Stimulated activated CD8-positive, alpha-beta memory T cell treated with anti-CD3 and anti-CD28 coated beads, Interleukin-15, amount 100 ng/mL, for 48 hours (primary cell): ENCODE results near the gene TXNDC5.
"Not testable (repeated sequence)": the region's sequence is repeated elsewhere in the genome, so short reads cannot be mapped to it uniquely, and the experiment has no call there.

ENCODE experiments used
- DNase-seq, 2 donors: peaks; one replicate each; pipeline ENCODE4 v3.0.0-alpha.2; 2020; ENCODE audit warnings: low read depth in 2 of 2

TXNDC5 gene

GRCh38 chr6:7895125-7895423 is 15.5 kb downstream of the TXNDC5 start:
- DNase-seq: no peak

GRCh38 chr6:7894262-7895124 is 16.1 kb downstream of the TXNDC5 start:
- DNase-seq: no peak

DNA sequence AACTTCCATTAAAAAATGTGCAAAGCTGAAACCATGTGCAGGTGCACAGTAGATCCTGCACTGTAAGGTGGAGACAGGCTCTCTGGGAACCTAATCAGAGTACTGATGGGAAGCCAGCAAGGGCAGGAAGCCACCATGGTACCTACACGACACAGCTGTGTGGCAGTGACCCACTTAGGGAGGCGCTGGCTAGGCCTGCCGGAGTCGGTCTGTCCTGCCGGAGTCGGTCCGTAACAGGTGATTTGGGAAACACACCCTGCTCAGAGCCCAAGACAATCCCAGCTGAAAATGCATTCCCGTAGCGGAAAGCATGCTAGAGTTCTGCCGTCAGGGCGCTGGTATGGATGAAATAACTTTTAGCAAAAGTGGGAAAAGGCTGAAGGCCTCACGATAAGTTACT is 17.2 kb downstream of the TXNDC5 start:
- DNase-seq: no peak

- not testable (repeated sequence) for DNase-seq
Observed at GRCh38 chr6:7892367-7892766, 18.2 kb downstream of the TXNDC5 start.

DNA sequence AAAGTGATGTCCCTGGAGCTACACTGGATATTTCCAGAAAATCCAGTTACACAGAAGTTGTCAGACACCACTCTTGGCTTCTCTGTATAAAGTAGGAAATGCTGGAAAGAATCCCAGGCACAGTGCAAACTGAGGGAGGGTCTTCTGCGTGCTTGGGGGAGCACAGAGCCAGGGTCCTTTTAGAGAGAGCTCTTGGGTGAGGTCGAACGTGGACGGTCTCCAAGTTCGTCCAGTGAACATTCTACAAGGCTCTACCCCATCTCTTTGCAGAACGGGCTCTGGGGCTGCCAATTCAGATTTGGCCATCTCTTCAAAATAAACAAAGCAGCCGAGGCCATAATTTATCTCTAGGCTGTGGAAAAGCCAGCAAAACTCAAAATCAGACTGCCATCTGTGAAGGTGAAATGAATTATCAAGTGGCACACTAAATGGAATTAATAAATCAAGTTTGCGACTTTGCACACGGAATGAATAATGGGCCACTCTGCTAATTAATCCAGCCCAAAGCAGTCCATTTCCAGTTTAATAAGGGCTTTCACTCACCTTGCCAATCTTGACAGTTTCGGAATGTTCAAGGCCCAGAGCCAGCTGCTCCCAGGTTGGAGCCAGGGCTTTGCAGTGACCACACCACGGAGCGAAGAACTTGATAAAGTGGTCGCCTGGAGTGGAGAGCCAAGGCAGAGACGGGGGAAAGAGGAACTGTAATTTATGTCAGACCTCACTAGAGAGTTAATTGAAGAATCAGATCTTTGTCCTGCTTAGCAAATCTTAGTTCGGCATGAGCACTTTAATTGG is 19.3 kb downstream of the TXNDC5 start:
- no peak for DNase-seq

- no peak for DNase-seq
Observed at GRCh38 chr6:7888587-7889357, 21.8 kb downstream of the TXNDC5 start.

DNA sequence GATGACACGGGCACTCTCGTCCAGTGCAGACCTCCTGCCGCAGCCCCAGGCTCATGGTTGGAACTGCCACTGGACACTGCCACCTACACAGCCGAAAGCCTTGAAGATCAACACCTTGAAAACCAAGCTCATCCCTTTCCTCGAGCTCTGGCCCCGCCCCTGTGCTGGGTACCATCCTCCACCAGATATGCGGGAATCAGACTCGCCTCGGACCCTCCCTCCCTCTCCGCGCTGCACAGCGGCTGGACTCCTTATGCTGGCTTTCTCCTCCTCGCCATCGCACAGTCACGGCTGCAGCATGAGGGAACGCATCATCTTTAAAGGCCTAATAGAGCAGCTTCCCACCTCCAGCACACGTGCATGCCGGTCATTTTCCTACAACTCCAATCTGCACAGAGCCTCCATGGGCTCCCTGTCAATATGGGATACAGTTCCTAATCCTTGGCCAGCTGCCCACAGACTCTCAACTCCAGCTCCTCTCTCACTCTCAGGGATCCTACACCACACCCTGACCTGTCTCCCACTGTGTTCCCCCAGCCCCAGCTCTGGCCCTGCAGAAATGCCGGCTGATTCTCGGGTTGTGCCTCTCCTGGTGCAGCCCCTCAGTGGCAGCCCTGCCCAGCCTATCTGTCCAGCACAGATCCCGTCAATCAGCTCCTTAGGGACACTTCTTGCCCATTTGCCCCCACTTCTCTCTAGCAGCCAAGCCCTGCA is 23.2 kb downstream of the TXNDC5 start:
- no peak for DNase-seq

GRCh38 chr6:7886132-7886531 is 24.5 kb downstream of the TXNDC5 start:
- DNase-seq: no peak

DNA sequence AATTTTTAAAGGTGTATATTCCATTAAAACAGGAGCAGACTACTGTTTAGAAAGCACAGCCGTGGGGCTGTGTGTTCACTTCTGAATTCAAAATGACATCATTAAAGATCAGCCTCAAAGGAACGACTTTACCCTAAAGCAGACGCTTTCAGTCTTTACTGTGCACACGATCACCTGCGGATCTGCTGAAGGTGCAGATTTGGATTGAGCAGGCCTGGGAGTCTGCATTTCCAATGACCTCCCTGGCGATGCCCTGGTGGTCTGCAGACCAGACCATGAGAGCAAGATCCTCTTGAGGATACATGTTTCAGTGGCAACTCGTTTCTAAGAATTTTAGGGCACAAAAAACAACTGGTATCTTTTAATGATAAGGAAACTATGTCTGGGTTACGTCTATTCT is 27.2 kb downstream of the TXNDC5 start:
- DNase-seq: no peak

DNA sequence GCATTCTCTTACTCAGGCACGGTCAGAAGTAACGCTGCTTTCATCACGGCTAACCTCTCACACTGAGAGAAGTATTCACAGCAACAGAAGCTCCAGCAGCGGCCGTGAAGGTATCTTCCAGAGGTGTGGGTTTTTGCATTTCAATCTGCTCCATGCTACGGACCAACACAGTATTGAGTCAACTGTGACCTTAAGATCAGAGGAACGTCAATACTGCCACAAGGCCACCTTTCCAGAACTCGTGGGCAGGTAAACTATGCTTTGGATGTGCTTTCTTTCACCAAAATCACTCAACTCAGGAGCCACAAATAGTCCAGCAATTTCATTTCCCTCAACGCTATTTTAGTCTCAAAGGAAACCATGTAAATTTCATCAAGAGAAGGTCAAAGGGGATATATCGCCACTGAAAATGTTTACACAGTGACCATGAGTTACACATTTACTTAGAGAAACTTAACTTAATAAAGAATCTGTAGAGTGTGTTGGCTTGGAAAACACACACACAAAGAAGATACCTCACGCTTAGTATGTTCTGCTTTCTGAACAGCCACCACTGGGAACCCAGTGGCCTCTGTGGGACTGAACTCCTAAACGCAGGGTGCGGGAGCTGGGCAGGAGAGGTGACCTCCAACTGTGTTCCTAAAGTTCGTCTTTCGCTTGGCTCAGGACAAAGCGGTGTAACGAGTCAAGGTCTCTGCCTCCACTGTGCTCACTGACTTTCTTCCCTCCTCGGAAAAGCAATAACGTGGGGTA is 27.9 kb downstream of the TXNDC5 start:
- no peak for DNase-seq

GRCh38 chr6:7881765-7882500 is 28.7 kb downstream of the TXNDC5 start:
- DNase-seq: no peak

DNA sequence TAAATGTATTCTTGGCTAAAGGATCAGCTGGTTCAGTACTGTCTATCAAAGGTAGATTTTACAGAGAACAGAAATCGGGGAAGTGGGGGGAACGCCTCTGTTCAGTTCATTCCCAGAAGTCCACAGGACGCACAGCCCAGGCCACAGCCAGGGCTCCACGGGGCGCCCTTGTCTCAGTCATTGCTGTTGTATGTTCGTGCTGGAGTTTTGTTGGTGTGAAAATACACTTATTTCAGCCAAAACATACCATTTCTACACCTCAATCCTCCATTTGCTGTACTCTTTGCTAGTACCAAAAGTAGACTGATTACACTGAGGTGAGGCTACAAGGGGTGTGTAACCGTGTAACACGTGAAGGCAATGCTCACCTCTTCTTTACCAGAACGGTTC is 29.9 kb downstream of the TXNDC5 start:
- no peak for DNase-seq

- no peak for DNase-seq
Observed at GRCh38 chr6:7879980-7880717, 30.4 kb downstream of the TXNDC5 start.

- no peak for DNase-seq
Observed at GRCh38 chr6:7879579-7879978, 31.0 kb downstream of the TXNDC5 start.

DNA sequence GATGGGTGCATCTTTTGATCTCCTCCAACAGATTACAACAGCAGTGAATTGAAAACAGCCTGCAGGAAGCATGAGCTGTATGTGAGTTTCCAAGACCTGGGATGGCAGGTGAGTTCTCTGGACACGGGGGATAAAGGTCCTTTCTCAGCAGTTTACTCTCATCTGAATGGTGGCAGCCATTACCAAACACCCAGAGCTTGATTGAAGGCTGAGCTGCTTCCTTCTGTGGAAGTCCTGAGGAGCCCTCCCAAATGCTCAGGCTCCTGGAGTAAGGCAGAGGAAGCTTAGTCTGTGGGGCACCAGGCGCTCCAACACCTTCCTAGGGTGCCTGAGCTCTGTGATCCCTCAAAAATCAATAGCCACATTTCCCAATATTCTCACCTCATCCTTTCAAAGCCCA is 31.5 kb downstream of the TXNDC5 start:
- no peak for DNase-seq

GRCh38 chr6:7878401-7878964 is 32.1 kb downstream of the TXNDC5 start:
- no peak for DNase-seq

DNA sequence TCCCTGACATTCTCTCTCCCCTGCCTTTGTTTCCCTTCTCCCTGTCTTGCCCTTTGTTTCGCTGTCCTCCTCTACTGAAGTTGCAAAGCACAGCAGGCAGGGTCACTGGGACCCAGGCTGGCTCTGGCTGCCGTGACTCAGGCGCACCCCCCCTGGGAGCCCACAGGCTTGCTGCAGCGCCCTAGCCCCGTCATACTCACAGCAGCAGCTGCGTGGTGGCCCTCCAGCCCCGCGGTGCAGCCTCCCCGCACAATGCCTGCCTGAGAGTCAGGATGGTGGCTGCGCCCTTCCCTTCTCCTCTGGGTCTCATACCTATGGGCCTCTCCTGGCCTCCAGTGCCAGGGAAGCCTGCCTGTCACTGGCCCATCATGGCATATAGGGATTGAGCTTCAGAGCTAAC is 41.7 kb downstream of the TXNDC5 start:
- no peak for DNase-seq

DNA sequence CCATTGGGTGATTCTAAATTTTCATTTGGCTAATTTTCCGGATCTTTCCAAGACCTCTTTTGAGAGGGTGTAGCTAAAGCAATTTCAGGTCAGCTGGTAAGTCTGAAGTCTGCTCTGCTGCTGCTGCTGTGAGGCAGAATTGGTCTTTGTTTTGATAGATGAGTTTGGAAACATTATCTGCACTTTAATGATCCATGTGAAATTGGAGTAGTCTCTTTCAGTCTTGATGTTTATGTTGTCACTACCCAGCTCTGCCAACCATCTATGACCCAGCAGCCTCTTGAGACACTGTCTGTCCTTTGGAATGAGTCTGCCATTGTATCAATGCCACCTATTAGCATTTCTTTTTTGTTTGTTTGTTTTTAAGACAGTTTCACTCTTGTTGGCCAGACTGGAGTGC is 44.1 kb downstream of the TXNDC5 start:
- no peak for DNase-seq

DNA sequence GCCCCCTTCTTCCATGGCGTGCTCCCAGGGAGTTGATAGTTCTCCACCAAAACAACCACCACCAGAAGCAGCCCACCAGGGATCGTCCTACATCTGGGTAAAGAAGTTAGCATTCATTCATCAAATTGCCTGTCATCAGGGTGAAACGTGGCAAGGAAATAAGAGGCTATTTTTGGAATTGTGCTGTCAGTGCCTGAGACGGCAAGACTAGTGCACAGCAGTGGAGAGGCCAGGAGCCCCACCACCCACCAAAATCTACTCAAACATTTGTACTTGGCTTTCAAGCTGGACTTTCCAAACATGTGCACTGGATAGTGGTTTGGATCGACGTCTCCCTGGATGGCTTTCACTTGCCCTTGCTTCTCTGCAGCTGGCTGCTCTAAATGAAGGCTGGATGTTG is 44.8 kb downstream of the TXNDC5 start:
- no peak for DNase-seq
